GM19463 (cell line): ENCODE results near the gene CPSF6.
"Not testable (repeated sequence)": the region's sequence is repeated elsewhere in the genome, so short reads cannot be mapped to it uniquely, and the experiment has no call there.

Experiments
- ATAC-seq: cut with Tn5 transposase; IDR thresholded peaks from one replicate; pipeline ENCODE4 v1.9.1; 2021; ENCODE audit warnings: mild to moderate bottlenecking, moderate library complexity; ENCODE audit not compliant: unreplicated experiment

Gene CPSF6, protein sequence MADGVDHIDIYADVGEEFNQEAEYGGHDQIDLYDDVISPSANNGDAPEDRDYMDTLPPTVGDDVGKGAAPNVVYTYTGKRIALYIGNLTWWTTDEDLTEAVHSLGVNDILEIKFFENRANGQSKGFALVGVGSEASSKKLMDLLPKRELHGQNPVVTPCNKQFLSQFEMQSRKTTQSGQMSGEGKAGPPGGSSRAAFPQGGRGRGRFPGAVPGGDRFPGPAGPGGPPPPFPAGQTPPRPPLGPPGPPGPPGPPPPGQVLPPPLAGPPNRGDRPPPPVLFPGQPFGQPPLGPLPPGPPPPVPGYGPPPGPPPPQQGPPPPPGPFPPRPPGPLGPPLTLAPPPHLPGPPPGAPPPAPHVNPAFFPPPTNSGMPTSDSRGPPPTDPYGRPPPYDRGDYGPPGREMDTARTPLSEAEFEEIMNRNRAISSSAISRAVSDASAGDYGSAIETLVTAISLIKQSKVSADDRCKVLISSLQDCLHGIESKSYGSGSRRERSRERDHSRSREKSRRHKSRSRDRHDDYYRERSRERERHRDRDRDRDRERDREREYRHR

GRCh38 chr12:69239352-69239921 lies at the start of gene CPSF6:
Gene CPSF6, plus strand, starts transcription at chr12:69239569. Its CDS starts 78 bp downstream, at chr12:69239647.
- peak; percentile 92 for ATAC-seq

GRCh38 chr12:69196302-69197288 lies 42.8 kb upstream of the CPSF6 start:
- ATAC-seq = no peak

DNA sequence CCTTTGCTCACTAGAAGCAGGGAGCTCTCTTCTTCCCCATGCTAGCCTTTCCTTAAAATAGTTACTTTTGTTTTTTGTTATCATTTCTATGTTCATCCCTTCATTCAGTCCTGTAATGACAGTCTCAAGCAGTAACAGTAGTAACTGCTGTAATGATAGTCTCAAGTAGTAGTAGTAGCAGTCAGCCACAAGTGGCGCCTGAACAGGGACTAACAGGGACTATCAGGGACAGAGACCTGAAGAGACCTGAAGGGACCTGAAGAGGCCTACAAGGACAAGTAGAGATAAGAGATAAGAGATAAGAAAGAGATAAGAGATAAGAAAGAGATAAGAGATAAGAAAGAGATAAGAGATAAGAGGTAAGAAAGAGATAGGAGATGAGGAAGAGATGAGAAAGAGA lies 39.4 kb upstream of the CPSF6 start:
- ATAC-seq = not testable (repeated sequence)

DNA sequence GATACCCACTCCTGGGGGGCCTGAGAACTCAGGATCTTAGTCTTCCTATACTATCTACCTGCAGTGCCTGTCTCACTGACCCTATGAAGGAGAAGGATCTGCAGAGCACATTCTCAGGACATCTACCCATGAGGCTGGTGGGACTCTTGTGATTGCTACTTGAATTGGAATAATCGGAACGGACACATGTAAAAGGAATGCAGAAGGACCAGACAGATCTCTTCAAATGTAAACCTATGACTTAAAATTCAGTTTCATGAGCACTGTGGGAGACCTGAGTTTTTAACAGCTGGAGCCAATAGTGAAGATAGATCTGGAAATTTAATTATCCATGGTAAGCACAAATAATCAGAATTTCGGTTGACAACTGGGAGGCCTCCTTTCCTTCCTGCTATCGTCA lies 35.2 kb upstream of the CPSF6 start:
- no peak for ATAC-seq

GRCh38 chr12:69210661-69211060 lies 28.7 kb upstream of the CPSF6 start:
- ATAC-seq = no peak

- no peak for ATAC-seq
These were observed 28.2 kb upstream of the CPSF6 start for GRCh38 chr12:69211160-69211559.

GRCh38 chr12:69214169-69214568 lies 25.2 kb upstream of the CPSF6 start:
- no peak for ATAC-seq

DNA sequence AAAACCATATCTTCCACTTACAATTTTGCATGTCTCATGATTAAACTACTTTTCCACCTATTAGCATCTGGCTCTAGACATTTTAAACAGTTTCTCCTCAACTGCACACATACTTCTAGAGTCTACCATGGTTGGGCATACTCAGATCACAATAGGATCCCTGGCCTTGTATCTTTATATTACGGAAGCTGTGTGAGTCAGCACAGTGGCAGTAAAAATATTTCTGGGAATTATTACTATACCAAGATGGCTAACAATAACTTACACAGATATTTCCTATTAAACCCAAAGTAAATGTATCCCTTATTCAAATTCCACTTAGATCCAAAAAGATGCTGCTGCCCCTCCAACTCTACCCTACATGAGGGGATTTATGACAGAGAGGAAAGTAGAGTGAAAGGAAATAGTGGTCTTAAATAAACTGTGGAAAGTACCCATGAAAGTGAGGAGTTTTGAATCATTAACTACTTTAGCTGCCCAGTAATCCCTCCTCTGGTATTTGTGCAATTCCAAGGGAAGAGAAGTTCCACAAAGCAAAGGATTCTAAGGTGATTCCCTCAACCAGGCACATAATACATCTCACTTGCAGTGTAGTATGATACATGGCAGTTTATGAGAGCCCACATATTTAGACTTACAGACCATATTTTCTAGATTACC lies 14.0 kb upstream of the CPSF6 start:
- no peak for ATAC-seq

DNA sequence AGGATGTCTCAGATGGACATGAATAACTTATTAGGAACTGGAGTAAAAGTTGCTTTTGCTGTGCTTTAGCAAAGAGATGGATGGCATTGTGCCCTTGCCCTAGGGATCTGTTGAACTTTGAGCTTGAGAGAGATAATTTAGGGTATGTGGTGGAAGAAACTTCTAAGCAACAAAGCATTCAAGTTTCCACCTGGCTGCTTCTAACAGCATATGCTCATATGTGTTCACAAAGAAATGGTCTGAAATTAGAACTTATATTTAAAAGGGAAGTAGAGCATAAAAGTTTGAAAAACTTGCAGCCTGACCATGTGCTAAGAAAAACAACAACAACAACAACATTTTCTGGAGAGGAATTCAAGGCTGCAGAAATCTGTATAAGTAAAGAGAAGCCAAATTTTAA lies 7.9 kb upstream of the CPSF6 start:
- ATAC-seq = no peak

- ATAC-seq = no peak
These were observed 599 bp upstream of the CPSF6 start for GRCh38 chr12:69238589-69239351.

DNA sequence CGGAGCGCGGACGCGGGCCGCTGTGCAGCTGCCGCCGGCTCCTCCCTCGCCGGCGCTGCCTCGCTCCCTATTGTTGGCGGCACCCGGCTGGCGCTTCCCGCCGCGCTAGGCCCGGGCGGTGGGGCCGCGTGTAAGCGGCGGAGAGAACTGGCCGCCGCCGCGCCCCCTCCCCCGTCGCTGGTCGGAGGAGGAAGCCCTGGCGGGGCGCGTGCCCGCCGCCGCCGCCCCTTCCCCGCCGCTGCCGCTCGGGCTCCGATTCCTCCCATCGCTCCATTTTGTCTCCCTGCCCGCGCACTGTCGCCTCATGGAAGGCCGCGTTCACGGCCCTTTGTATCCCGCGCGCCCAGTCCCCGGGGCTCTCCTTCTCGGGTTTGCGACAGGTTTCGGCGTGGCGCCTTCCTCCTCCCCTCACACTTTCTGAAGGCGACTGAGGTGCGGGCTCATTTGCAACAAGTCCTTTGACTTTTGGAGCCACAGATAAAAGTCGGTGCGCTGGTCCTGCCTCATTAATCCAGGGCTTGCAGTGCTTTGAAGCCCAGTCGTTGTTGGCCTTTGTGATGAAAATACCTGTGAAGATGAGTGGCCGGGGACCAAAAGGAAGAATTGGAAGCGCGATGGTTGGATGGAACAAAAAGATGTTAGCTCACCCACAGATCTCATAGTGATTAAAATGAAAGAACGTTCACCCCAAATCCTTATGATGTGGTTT lies 707 bp downstream of the CPSF6 start:
- ATAC-seq = peak; percentile 30

DNA sequence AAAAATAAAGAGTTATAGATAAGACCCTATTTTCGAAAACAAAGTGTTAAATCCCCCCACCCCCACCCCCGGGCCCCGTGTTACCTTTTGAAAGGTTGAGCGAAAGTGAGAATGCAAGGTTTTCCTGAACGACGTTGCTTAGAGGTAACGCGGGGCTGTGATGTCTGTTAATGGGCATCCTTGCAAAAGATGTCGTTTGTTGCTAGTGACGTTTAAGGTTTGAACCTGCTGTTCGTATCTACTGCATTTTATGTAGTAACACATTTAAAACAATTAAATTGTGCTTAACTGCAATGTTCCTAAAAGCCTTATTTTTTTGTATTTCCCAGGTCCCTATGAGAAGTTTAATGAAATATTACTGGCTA lies 1.2 kb downstream of the CPSF6 start:
- ATAC-seq = no peak

GRCh38 chr12:69241438-69242092 lies 2.2 kb downstream of the CPSF6 start:
- no peak for ATAC-seq

DNA sequence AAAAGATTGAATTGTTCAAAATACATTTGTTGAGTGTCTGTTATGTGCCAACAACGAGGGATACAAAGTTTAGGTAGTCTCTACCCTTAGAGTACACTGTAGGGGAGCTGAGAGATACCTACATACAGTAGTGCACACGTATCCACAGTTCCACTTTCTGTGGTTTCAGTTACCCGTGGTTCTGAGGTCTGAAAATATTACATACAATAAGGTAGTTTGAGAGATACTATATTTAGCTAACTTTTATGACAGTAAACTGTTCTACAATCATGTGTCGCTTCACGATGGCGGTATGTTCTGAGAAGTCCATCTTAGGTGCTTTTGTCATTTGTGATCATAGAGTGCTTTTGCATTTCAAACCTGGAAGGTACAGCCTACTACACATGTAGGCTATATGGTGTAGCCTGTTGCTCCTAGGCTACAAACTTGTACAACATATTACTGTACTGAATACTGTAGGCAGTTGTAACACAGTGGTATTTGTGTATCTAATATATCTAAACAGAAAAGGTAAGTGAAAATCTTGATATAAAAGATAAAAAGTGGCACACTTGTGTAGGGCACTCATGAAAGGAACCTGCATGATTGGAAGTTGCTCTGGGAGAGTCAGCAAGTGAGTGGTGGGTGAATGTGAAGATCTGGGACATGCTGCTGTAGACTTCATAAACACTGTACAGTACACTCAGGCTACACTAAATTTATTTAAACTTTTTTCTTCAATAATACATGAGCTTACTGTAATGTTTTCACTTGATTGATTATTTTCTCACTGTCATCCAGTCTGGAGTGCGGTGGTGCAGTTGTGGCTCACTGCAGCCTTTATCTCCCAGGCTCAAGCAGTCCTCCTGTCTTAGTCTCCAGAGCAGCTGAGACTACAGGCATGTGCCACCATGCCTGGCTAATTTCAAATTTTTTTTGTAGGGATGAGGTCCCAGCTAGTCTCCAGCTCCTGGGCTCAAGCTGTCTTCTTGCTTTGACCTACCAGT lies 4.0 kb downstream of the CPSF6 start:
- ATAC-seq = peak; percentile 27

DNA sequence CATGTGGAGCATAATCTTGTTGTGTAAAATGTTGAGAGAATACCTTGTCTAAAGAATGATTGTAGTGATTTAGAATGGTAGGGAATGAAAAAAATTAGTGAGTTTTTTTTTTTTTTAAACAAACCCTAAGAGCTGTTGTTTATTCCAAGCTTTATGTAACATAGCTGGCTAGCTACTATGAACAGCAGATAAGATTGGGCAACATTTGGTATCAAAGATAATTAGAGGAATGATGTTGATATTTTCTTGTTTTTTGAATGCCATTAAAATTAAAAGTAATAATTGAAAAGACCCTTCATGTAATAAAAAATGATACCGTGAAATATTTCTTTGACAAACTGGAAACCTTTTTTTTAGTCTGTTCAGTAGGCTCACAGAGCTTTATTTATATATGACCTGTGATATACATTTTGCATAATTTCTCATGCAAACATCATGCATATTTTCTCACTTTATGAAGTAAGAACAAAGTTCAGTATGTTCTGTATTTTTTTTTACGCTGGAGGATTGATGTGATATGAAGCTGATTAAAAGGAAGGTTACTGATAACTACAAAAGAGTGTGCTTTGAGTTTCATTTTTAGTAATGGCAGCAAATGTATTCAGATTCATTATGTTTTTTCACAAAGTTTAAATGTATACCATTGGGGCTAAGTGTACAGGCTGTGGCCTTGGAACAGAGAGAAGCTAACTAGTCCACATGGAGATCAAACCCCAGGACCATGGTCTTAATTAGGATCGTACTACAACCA lies 8.1 kb downstream of the CPSF6 start:
- no peak for ATAC-seq

DNA sequence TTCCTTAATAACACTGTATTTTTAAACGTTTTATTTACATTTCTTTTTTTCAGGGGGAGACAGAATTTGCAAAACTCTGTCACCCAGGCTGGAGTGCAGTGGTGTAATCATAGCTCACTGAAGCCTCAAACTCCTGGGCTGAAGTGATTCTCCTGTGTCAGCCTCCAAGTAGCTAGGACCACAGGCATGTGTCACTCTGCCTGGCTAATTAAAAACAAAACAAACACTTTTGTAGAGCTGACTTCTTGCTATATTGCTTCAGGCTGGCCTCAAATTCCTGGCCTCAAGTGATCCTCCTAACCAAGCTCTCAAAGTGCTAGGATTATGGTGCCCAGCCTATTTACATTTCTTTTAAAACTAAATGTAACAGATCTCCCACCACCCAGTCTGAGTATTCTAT lies 12.7 kb downstream of the CPSF6 start:
- ATAC-seq = no peak

GRCh38 chr12:69254046-69254445 lies 14.7 kb downstream of the CPSF6 start:
- ATAC-seq = no peak
